Panc1 (cell line): ENCODE results near the gene ZC3H15. TPM values are rescaled to one million over a fixed set of nuclear protein-coding genes. Genes with fewer than 3 reads are reported as not detected.
A peak's percentile ranks its signal among the peaks of the same experiment; 100 is the strongest.

ENCODE experiments used
- ATAC-seq: fragments of 200-7000 bp; cut with Tn5 transposase; 2 replicates; pipeline ENCODE4 v1.9.1; 2020; ENCODE audit warnings: mild to moderate bottlenecking, moderate library complexity
- BruUV-seq: library from RNA; stranded (reverse); fragments of 400-500 nt; replicated peaks from 2 replicates; lab custom pipeline; 2021; lab: Mats Ljungman, UMichigan
- CTCF ChIA-PET: fragments of 300-600 bp; sonication (Branson Sonifier 250); formaldehyde crosslinking; loops from one replicate; lab custom pipeline; 2022; ENCODE audit warnings: antibody characterized with exemption; lab: Charles Lee
- POLR2A ChIA-PET: fragments of 300-600 bp; sonication (Branson Sonifier 250); formaldehyde crosslinking; loops from one replicate; lab custom pipeline; 2022; ENCODE audit warnings: antibody characterized with exemption; lab: Charles Lee
- DNase-seq: peaks from one replicate; pipeline ENCODE4 v3.0.0-alpha.2; 2010; ENCODE audit warnings: low read depth, low spot score
- H3K27ac ChIP-seq: 2 replicates; pipeline ENCODE4 v1.5.1; 2011; ENCODE audit warnings: mild to moderate bottlenecking, low read length, inconsistent platforms
- H3K27me3 ChIP-seq: fragments of 200-500 bp; sonication (Bioruptor generic); 2 replicates; pipeline ENCODE4 v1.6.0; 2014; ENCODE audit warnings: low read length, inconsistent platforms; ENCODE audit not compliant: control insufficient read depth, insufficient read depth
- H3K36me3 ChIP-seq: fragments of 200-500 bp; sonication (Bioruptor generic); 2 replicates; pipeline ENCODE4 v1.5.1; 2014; ENCODE audit warnings: inconsistent platforms, mild to moderate bottlenecking, low read length, moderate library complexity; ENCODE audit not compliant: control insufficient read depth, insufficient read depth
- H3K4me1 ChIP-seq: 2 replicates; pipeline ENCODE4 v1.5.1; 2011; ENCODE audit warnings: inconsistent platforms, mild to moderate bottlenecking, low read length, moderate library complexity; ENCODE audit not compliant: control insufficient read depth, insufficient read depth
- H3K4me3 ChIP-seq, 2 experiments: 2 replicates each; pipeline ENCODE4 v1.5.1; 2011 to 2012; ENCODE audit warnings: low read depth in 2 of 2, low read length in 2 of 2, mild to moderate bottlenecking in 2 of 2, inconsistent platforms in 1 of 2, moderate library complexity in 1 of 2
- H3K9me3 ChIP-seq: fragments of 200-500 bp; sonication (Bioruptor generic); 2 replicates; pipeline ENCODE4 v1.5.1; 2014; ENCODE audit warnings: low read depth, mild to moderate bottlenecking, inconsistent platforms, low read length, moderate library complexity; ENCODE audit not compliant: control insufficient read depth, insufficient read depth
- POLR2AphosphoS5 ChIP-seq: IDR thresholded peaks from 2 replicates; pipeline ENCODE4 v1.6.1; 2012; ENCODE audit warnings: mild to moderate bottlenecking, low read depth, low read length, moderate library complexity
- SIN3A ChIP-seq: IDR thresholded peaks from 2 replicates; pipeline ENCODE4 v1.6.1; 2012; ENCODE audit warnings: low read depth, mild to moderate bottlenecking, low read length, moderate library complexity, borderline replicate concordance; ENCODE audit not compliant: insufficient read depth
- TCF7L2 ChIP-seq: IDR thresholded peaks from 2 replicates; pipeline ENCODE4 v1.6.1; 2011; ENCODE audit warnings: mild to moderate bottlenecking, low read depth, low read length, inconsistent platforms
- in situ Hi-C: cut with HindIII; loops from 2 replicates; pipeline ENCODE4 v1.10.0; 2016; ENCODE audit warnings: low sequenced_read_pairs, low pct_unique_long_range_greater_than_20kb
- intact Hi-C: fragments of 100-400 bp; cut with micrococcal nuclease; formaldehyde crosslinking; loops from one replicate; pipeline ENCODE4 v1.10.0; 2022; ENCODE audit not compliant: unreplicated experiment
- total RNA-seq: library from RNA; stranded (reverse); gene quantifications from one replicate; pipeline ENCODE4 v1.2.1, GENCODE V29; 2021; ENCODE audit not compliant: unreplicated experiment
- TF ChIP-seq, protein P1 (sequence below): fragments of 450-650 bp; IDR thresholded peaks from 2 replicates; pipeline ENCODE4 v1.5.1; 2017; ENCODE audit warnings: mild to moderate bottlenecking
- TF ChIP-seq, protein P2 (sequence below), 2 experiments: IDR thresholded peaks; 2 replicates each; pipeline ENCODE4 v1.6.1; 2011 to 2012; ENCODE audit warnings: low read depth in 2 of 2, control low read depth in 1 of 2, low read length in 1 of 2, mild to moderate bottlenecking in 1 of 2, moderate library complexity in 1 of 2; ENCODE audit not compliant: insufficient read depth in 1 of 2

The ZC3H15 gene
- total RNA-seq, 1 experiment from 2014 or later: 72.8 TPM

DNA sequence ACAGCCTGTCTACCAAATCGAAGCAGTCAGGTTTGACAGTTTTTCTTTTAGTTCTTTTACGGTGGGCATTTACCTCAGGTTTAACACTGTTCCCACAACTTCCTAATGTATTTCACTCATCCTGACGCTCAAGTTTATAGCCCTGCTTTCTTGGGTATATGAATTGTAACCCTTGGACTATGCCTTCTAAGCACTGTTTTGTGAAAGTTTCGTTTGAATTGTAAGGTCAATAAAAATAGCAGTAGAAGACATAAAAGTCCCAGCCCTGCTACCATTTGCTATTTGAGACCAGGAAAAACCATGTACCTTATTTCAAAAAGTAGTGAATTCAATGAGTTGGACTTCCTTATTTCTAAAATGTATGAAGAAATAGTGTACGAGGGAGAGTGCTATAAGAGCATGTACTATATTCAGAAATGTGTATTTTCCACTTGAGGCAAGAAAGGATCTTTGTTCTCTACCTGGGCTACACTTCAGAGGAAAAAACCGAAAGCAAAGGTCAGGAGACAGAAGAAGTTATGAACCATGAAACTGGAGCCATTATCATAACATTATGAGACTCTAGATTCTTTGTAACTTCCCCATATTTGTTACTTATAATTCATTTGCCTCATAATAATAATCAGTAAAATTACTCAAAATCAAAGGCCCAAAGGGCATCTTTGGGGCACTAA lies 1.9 kb upstream of the ZC3H15 start:
- Histone ChIP-seq H3K27ac (peak overlapping the region; percentile 97), H3K36me3 (peaks cover 4% of the 10 kb centered on the region), H3K4me1 (peaks cover 34% of the 10 kb centered on the region), H3K27me3 (no peaks in the 10 kb centered on the region), H3K4me3 (peak overlapping the region; percentile 7 to 84; a peak in 3 of 4 replicates), H3K9me3 (no peaks in the 10 kb centered on the region)
- no peak for DNase-seq
- in situ Hi-C loops: no loop called here
- TF ChIP-seq POLR2AphosphoS5 (no peak), TCF7L2 (no peak), SIN3A (no peak)
- TF ChIP-seq, protein P1, sequence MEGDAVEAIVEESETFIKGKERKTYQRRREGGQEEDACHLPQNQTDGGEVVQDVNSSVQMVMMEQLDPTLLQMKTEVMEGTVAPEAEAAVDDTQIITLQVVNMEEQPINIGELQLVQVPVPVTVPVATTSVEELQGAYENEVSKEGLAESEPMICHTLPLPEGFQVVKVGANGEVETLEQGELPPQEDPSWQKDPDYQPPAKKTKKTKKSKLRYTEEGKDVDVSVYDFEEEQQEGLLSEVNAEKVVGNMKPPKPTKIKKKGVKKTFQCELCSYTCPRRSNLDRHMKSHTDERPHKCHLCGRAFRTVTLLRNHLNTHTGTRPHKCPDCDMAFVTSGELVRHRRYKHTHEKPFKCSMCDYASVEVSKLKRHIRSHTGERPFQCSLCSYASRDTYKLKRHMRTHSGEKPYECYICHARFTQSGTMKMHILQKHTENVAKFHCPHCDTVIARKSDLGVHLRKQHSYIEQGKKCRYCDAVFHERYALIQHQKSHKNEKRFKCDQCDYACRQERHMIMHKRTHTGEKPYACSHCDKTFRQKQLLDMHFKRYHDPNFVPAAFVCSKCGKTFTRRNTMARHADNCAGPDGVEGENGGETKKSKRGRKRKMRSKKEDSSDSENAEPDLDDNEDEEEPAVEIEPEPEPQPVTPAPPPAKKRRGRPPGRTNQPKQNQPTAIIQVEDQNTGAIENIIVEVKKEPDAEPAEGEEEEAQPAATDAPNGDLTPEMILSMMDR: no peak
- TF ChIP-seq, protein P2, sequence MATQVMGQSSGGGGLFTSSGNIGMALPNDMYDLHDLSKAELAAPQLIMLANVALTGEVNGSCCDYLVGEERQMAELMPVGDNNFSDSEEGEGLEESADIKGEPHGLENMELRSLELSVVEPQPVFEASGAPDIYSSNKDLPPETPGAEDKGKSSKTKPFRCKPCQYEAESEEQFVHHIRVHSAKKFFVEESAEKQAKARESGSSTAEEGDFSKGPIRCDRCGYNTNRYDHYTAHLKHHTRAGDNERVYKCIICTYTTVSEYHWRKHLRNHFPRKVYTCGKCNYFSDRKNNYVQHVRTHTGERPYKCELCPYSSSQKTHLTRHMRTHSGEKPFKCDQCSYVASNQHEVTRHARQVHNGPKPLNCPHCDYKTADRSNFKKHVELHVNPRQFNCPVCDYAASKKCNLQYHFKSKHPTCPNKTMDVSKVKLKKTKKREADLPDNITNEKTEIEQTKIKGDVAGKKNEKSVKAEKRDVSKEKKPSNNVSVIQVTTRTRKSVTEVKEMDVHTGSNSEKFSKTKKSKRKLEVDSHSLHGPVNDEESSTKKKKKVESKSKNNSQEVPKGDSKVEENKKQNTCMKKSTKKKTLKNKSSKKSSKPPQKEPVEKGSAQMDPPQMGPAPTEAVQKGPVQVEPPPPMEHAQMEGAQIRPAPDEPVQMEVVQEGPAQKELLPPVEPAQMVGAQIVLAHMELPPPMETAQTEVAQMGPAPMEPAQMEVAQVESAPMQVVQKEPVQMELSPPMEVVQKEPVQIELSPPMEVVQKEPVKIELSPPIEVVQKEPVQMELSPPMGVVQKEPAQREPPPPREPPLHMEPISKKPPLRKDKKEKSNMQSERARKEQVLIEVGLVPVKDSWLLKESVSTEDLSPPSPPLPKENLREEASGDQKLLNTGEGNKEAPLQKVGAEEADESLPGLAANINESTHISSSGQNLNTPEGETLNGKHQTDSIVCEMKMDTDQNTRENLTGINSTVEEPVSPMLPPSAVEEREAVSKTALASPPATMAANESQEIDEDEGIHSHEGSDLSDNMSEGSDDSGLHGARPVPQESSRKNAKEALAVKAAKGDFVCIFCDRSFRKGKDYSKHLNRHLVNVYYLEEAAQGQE (IDR thresholded peaks at IDR 0.05; ENCODE audit: insufficient read depth in 1 of 2, low read depth in 2 of 2, low read length in 1 of 2): no peak
- intact Hi-C loops: no loop called here
- no peak for ATAC-seq
- no TSS peak for BruUV-seq
- ChIA-PET POLR2A (no interaction called here), CTCF (no interaction called here)

DNA sequence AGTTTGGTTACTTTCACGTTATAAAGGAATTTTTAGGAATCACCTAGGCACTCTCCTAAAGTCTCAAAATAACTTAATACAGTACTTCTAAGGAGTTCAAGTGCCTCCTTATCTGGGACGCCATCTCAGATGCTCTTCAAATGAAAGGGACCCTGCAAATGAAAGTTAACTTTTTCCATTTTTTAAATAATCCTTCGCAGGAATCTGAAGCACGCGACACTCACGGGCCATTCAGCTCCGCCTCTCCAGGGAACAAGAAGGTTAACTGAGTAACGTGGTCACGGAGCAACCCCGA lies 537 bp upstream of the ZC3H15 start:
- Histone ChIP-seq H3K27ac (peak overlapping the region; percentile 97), H3K4me3 (peak overlapping the region; percentile 84 to 95), H3K36me3 (peaks cover 4% of the 10 kb centered on the region), H3K9me3 (no peaks in the 10 kb centered on the region), H3K27me3 (no peaks in the 10 kb centered on the region), H3K4me1 (peaks cover 36% of the 10 kb centered on the region)
- in situ Hi-C loops (no loop called here), intact Hi-C loops (no loop called here)
- ATAC-seq: no peak; the same call in 1 of the 2 replicates
- BruUV-seq: no TSS peak
- ChIA-PET CTCF (no interaction called here), POLR2A (interaction anchor here (0.6 to 1.1 kb wide), 5 partner anchors 13 to 230 kb away, joined by 3 to 5 read pairs (median 5); no protein-coding TSS in a partner anchor)
- TF ChIP-seq TCF7L2 (no peak), SIN3A (no peak), POLR2AphosphoS5 (no peak)
- TF ChIP-seq, protein P2 (IDR thresholded peaks at IDR 0.05; ENCODE audit: insufficient read depth in 1 of 2, low read depth in 2 of 2, low read length in 1 of 2): no peak
- TF ChIP-seq, protein P1: no peak
- DNase-seq: no peak
